Heart right ventricle (tissue), 16 donors: Measurements from ENCODE around the gene NXPH3. TPM values are rescaled to one million over a fixed set of nuclear protein-coding genes. Genes with fewer than 3 reads are reported as not detected.

Experiments used
- ATAC-seq, 8 donors: fragments of 200-7000 bp; cut with Tn5 transposase; one replicate each; pipeline ENCODE4 v1.9.1; 2020; ENCODE audit warnings: mild to moderate bottlenecking in 8 of 8, moderate library complexity in 8 of 8, moderate number of reproducible peaks in 1 of 8
- DNase-seq, 2 donors: peaks; one replicate each; pipeline ENCODE4 v3.0.0-alpha.2; 2020
- H3K27ac ChIP-seq, 10 donors: fragments of 200-600 bp; sonication (generic) in 2 of 10; one replicate each; pipeline versions ENCODE4 v1.5.0 to v1.8.0; 2020 to 2022; ENCODE audit warnings: mild to moderate bottlenecking in 3 of 10
- H3K27me3 ChIP-seq, 7 donors: fragments of 200-600 bp; one replicate each; pipeline ENCODE4 v1.8.0; 2021 to 2022; ENCODE audit warnings: mild to moderate bottlenecking in 2 of 7
- H3K36me3 ChIP-seq, 9 donors: fragments of 200-600 bp; sonication (generic) in 1 of 9; one replicate each; pipeline versions ENCODE4 v1.5.0 to v1.8.0; 2020 to 2022; ENCODE audit warnings: mild to moderate bottlenecking in 2 of 9
- H3K4me1 ChIP-seq, 9 donors: fragments of 200-600 bp; sonication (generic) in 1 of 9; one replicate each; pipeline versions ENCODE4 v1.5.0 to v1.8.0; 2020 to 2022; ENCODE audit warnings: mild to moderate bottlenecking in 4 of 9
- H3K4me3 ChIP-seq, 10 donors: fragments of 200-600 bp; sonication (generic) in 2 of 10; one replicate each; pipeline versions ENCODE4 v1.5.0 to v1.8.0; 2020 to 2022; ENCODE audit warnings: mild to moderate bottlenecking in 7 of 10, moderate library complexity in 2 of 10
- H3K9me3 ChIP-seq, 11 donors: fragments of 200-600 bp in 10 of 11; sonication (generic) in 2 of 11; one replicate each; pipeline versions ENCODE4 v1.5.0 to v1.8.0; 2013 to 2022; ENCODE audit warnings: mild to moderate bottlenecking in 2 of 11, control low read depth in 1 of 11, moderate library complexity in 1 of 11
- WGBS, 2 donors: extraction: QIAGEN DNeasy Blood & Tissue Kit; methylation state at CpG; one replicate each; pipeline ENCODE4 v1.1.7; 2013; ENCODE audit warnings: inconsistent platforms in 1 of 2; 5-methylcytosine and 5-hydroxymethylcytosine counted together
- intact Hi-C, 10 donors: fragments of 100-400 bp; cut with DNase I; formaldehyde crosslinking; loops; one replicate each; pipeline versions ENCODE4 v1.11.1 to v1.14.2; 2022
- polyA plus RNA-seq, 2 donors: library from polyadenylated mRNA; stranded (reverse); fragments of 200-250 nt; gene quantifications; one replicate each; pipeline ENCODE4 v1.2.3, GENCODE V29; 2013
- total RNA-seq, 10 donors: library from RNA; stranded (reverse); fragmentation: NEBNext Ultra II Directional in 3 of 10; extraction: Animal tissue kit (Norgen Biotek cat#: 25700) in 3 of 10; gene quantifications; one replicate each; pipeline versions ENCODE4 v1.2.1 to v1.2.4, GENCODE V29; 2021 to 2023
- TF ChIP-seq, protein P1 (sequence below), 9 donors: fragments of 200-600 bp; sonication (generic) in 2 of 9; IDR thresholded peaks; one replicate each; pipeline versions ENCODE4 v1.5.0 to v1.8.0; 2021 to 2022; ENCODE audit warnings: antibody characterized with exemption in 9 of 9, mild to moderate bottlenecking in 5 of 9, moderate library complexity in 1 of 9
- donor health status: Arrhythmogenic right ventricular cardiomyopathy.
- donor health status: ischemic (EF 13 %, LVEDD 7.1; RV severe dilation, severe dysfunction).
- donor health status: healthy with polysubstance abuse.
- donor health status: DM: no; HTN: yes; CAD: no.
- donor health status: DM: no; HTN: no; CAD: no.
- donor health status: ischemic (EF 25% LVEDD 6.9; RV normal size, moderate dysfunction).
- donor health status: ischemic (EF 25% LVEDD 5.7; RV mildly dilated, moderate dysfunction).
- donor health status: healthy.
- donor health status: DM: yes; HTN: yes; CAD: no.
- donor health status: Ischemic cardiomyopathy.
- donor health status: ischemic (EF 35%, LVEDD 5.7; RV mildly dilated, moderate dysfunction).
- donor health status: nonischemic (EF 11% LVEDD 7.7; RV severe dilation, severe dysfunction).
- donor health status: DM: yes; HTN: yes; CAD: no.
- donor health status: PGD.
- donor health status: ischemic (EF 29% LVEDD 5.4; RV normal size, mild dysfunction).
- donor health status: nonischemic (EF 23%, LVEDD 6.1; RV moderate dilation, normal function).

Gene NXPH3
- total and polyA plus RNA-seq, 12 donors, result 2.2 to 5.9 (median 3.2) TPM

DNA sequence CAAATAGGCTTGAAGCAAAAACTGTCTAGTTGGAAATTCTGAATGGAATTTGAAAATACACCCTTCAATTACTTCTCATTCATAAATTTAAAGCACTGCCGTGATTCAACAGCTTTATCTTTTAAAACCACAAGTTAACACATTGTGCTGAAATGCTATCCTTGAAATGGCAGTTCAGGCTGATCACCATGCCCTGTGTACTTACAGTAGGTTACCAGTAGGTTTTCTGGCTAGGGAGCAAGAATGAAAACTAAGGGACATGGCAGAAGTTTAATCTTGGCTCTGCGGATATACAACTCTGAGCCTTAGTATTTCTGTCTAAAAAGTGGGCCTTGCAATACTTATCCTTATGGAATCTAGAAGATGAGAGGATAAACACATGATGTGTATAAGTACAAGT, 28.0 kb downstream of the NXPH3 start:
- TF ChIP-seq, protein P1, sequence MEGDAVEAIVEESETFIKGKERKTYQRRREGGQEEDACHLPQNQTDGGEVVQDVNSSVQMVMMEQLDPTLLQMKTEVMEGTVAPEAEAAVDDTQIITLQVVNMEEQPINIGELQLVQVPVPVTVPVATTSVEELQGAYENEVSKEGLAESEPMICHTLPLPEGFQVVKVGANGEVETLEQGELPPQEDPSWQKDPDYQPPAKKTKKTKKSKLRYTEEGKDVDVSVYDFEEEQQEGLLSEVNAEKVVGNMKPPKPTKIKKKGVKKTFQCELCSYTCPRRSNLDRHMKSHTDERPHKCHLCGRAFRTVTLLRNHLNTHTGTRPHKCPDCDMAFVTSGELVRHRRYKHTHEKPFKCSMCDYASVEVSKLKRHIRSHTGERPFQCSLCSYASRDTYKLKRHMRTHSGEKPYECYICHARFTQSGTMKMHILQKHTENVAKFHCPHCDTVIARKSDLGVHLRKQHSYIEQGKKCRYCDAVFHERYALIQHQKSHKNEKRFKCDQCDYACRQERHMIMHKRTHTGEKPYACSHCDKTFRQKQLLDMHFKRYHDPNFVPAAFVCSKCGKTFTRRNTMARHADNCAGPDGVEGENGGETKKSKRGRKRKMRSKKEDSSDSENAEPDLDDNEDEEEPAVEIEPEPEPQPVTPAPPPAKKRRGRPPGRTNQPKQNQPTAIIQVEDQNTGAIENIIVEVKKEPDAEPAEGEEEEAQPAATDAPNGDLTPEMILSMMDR (IDR thresholded peaks at IDR 0.05), result no peak
- H3K27me3 ChIP-seq, result no peaks in the 10 kb centered on the region
- peak overlapping the region in 6 of 10 donors; percentile 26 to 66 (median 36) for H3K27ac ChIP-seq
- H3K36me3 ChIP-seq, result peaks cover 0 to 100% (median 48%) of the 10 kb centered on the region in 9 donors
- no peaks in the 10 kb centered on the region for H3K9me3 ChIP-seq
- H3K4me1 ChIP-seq, result peaks cover 0 to 34% (median 21%) of the 10 kb centered on the region in 9 donors
- intact Hi-C loops, result no loop called here
- H3K4me3 ChIP-seq, result no peak overlapping the region
- WGBS, 2 donors, result 60 to 66% methylated on average over 2 of the region's 2 CpGs
- ATAC-seq (peak in 2 of 8 donors; percentile 40 to 53), DNase-seq (no peak)

DNA sequence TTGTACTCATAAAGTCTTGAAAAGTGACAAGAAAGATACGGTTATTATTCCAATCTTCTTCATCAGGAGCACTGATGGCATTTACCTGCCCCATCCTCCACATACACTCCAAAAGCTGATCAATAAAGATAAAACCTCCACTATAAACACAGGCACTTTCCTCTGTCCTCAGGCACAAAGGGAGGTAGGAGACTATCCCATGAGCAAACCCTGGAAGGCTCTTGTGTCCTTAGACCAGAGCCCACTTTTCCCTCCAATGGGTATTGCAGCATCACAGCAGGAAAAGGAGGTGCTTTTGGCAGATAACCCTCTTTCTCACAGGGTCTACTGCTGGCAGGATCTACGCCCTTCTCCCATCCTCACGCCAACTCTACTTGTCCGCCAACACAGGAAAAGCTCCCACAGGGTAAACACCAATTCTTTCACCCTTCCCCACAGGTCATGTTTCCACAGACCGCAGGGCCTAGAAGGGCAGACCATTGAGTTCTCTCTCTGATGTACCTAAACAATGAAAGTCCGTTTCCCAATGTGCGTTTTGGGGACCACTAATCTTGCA, 28.7 kb downstream of the NXPH3 start:
- peak overlapping the region in 1 of 10 donors; percentile 66 for H3K27ac ChIP-seq
- peaks cover 0 to 34% (median 19%) of the 10 kb centered on the region in 9 donors for H3K4me1 ChIP-seq
- DNase-seq (no peak), ATAC-seq (peak in 2 of 8 donors; percentile 46 to 58)
- 86 to 91% methylated on average over 7 of the region's 7 CpGs for WGBS, 2 donors
- TF ChIP-seq, protein P1 (IDR thresholded peaks at IDR 0.05), result no peak
- intact Hi-C loops, result no loop called here
- no peaks in the 10 kb centered on the region for H3K27me3 ChIP-seq
- no peaks in the 10 kb centered on the region for H3K9me3 ChIP-seq
- no peak overlapping the region for H3K4me3 ChIP-seq
- peaks cover 0 to 100% (median 46%) of the 10 kb centered on the region in 9 donors for H3K36me3 ChIP-seq

DNA sequence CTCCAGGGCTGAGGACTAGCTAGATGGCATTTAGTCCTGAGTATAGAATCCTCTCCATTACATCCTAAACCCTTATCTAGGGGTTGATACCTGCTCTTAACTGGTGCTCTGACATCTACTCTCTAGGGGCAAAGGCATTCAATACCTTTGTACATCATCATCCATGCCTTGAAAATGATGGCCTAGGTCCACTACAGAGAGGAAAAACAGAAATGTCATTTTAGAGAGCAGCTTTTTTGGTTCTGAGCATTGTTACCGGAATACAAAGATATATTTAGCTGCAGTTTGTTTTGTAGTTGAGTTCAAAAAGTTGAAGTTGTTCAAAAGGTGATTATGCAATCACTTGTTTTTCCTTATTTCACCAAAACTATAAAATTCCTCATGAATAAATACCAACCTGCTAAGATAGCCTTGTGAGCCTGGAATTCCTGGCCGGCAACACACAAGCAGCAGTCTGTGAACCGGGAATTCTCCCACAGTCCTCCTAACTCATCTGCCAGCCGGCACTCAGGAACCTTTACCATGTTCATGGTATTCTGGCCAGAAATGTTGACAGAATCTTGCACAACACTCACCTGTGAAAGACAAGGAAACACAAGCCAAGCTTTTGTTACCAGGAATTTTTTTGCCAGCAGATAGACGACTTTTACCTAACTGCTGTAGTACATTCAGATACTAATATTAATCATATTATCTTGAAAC, 35.4 kb downstream of the NXPH3 start:
- ATAC-seq (peak in 4 of 8 donors; percentile 15 to 30 (median 28)), DNase-seq (no peak)
- H3K27me3 ChIP-seq, result no peaks in the 10 kb centered on the region
- TF ChIP-seq, protein P1 (IDR thresholded peaks at IDR 0.05), result no peak
- no peaks in the 10 kb centered on the region for H3K9me3 ChIP-seq
- WGBS, 2 donors, result 69 to 72% methylated on average over 5 of the region's 5 CpGs
- H3K36me3 ChIP-seq, result peaks cover 0 to 90% (median 41%) of the 10 kb centered on the region in 9 donors
- intact Hi-C loops, result loop anchor here in 4 of 10 donors (5.0 to 10.0 kb wide), 2 partner anchors 34 to 64 kb away; partner anchors contain the start of genes SPOP (in 3 of the 4) and NXPH3 (in 2 of the 4)
- H3K4me1 ChIP-seq, result peaks cover under 1 to 43% (median 26%) of the 10 kb centered on the region in 9 donors
- no peak overlapping the region for H3K4me3 ChIP-seq
- H3K27ac ChIP-seq, result peak overlapping the region in 3 of 10 donors; percentile 6 to 33 (median 32)

DNA sequence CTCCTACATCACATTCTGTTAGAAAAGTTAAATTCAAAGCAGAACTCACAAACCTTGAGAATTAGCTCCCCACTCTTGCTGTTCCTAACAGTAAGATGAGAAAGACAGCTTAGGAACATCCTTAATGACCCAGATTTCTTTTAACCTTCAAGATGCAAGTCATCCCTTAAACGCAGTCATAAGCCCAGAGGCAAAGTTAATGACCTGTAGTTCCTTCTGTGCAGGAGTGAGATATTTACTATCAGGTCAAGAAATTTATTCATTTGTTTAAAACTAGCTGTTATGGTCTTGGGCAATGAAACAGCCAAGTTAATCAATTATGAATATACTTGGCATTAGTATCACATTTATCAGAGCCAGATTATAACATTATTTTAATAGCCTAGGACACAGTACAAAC, 37.1 kb downstream of the NXPH3 start:
- TF ChIP-seq, protein P1 (IDR thresholded peaks at IDR 0.05), result no peak
- Histone ChIP-seq H3K4me3 (no peak overlapping the region), H3K9me3 (no peaks in the 10 kb centered on the region), H3K36me3 (peaks cover 0 to 89% (median 29%) of the 10 kb centered on the region in 9 donors), H3K27me3 (no peaks in the 10 kb centered on the region), H3K27ac (peak overlapping the region in 2 of 10 donors; percentile 2 to 36), H3K4me1 (peaks cover 4 to 60% (median 43%) of the 10 kb centered on the region in 9 donors)
- WGBS, 2 donors, result 81 to 83% methylated on average over 1 of the region's 1 CpG
- ATAC-seq (no peak), DNase-seq (no peak)
- intact Hi-C loops, result loop anchor here in 4 of 10 donors (5.0 to 10.0 kb wide), 2 partner anchors 35 to 62 kb away; partner anchors contain the start of genes SPOP (in 3 of the 4) and NXPH3 (in 2 of the 4)
